HG03039 (cell line): ENCODE data around the gene DUSP28.

Experiments used
- ATAC-seq: cut with Tn5 transposase; IDR thresholded peaks from one replicate; pipeline ENCODE4 v1.9.1; 2021; ENCODE audit warnings: mild to moderate bottlenecking, moderate library complexity; ENCODE audit not compliant: unreplicated experiment

Gene DUSP28

DNA sequence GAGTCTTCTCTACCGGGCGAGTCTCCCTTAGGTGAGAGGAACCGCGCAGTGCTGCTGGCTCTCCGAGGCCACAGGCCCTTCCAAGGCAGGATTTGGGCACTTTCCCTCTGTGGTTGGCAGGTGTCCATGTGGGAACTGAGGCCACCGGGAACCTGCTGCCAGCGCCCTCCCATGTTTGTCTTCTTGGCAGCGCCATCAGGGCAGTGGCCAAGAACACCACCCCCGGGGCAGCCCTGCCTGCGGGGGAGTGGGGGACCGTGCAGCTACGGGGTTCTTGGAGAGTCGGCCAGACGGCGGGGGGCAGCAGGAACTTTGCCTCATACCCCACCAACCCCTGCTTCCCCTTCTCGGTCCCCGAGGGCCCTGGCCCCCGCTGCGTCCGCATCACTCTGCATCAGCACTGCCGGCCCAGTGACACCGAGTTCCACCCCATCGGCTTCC, 36.4 kb downstream of the DUSP28 start:
- no peak for ATAC-seq

DNA sequence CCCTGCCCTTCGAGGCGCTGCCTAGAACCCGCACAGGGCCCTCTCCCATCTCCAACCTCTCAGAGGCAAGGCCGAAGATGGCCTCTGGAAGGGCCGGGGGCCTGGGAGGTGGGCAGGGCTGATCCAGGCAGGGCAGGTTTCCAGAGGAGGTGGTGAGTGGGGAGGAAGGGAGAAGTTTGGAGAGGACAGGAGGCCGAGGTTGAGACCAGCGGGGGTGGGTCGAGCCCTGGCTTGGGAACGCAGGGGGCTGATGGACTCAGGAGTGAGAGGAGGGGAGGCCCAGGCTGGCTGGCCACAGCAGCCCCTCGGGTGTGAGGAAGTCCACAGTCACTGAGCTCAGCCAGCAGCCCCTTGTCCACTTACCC, 36.9 kb downstream of the DUSP28 start:
- ATAC-seq = no peak

DNA sequence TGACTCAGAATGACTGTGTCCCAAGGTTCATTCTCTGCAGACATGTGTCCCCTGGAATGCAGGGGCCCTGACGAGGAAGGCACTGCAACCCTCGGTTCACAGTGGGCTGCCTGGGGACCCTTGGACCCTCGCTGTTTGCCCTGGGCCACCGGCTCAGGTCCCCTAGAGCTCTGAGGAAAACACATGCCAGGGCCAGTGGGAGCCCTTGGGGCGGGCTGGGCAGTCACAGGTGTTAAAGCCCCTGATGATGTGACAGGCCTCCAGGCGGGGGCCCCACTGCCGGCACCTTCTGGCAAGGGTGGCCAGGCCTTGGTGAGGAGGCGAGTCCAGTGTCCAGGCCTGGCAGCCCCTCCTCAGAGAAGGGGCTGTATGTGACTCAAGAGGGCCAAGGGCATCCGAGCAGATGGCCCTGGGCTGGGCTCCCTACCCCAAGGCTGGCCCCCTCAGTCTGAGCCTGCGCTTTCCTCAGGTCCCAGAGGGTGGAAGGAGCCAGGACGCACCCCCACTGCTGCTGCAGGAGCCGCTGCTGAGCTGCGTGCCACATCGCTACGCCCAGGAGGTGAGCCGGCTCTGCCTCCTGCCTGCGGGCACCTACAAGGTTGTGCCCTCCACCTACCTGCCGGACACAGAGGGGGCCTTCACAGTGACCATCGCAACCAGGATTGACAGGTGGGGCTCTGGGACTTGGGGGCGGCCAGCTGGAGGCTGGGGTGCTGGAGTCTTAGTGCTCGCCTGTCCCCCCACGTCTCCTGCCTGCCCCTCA, 37.4 kb downstream of the DUSP28 start:
- no peak for ATAC-seq

DNA sequence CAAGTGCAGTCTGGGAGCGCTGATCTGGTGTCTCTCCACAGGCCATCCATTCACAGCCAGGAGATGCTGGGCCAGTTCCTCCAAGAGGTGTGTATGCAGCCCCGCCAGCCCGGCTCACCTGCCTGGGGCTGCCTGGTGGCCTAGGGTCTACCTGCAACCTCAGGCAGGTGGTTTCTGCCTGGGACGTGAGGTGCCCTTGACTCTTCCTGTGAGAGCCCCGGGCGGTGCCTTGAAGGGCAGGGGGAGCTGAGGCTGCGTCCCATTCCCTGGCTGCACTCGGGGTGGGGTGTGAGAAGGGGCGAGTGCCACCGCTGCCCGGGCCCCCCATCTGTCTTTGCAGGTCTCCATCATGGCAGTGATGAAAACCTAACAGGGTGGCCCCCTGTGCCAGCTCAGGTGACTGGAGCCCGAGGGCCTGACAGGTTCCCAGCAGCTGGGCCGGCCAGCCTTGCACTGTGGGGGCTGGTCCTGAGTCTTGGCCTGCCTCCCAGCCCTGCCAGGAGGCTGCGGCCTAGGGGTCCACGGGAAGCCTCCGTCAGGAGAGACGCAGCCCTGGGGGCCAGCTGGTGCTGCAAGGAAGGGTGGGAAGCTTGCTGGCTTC, 38.3 kb downstream of the DUSP28 start:
- no peak for ATAC-seq

DNA sequence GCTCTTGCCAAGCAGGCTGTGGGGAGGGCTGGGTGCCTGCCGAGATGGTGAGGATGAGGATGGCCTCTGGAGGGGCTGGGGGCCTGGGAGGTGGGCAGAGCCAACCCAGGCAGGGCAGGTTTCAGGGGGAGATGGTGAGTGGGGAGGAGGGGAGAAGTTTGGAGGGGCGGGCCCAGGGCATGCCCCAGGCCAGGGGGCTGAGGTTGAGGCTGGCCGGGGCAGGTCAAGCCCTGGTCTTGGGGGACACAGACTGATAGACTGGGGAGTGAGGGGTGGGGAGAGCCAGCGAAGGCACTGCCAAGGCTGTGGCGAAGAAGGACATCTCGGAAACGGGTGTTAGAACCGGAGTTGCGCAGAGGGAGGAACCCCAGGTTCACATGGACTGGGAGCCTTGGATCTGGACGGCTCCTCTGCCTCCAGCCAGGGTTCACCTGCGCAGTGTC, 39.0 kb downstream of the DUSP28 start:
- no peak for ATAC-seq

DNA sequence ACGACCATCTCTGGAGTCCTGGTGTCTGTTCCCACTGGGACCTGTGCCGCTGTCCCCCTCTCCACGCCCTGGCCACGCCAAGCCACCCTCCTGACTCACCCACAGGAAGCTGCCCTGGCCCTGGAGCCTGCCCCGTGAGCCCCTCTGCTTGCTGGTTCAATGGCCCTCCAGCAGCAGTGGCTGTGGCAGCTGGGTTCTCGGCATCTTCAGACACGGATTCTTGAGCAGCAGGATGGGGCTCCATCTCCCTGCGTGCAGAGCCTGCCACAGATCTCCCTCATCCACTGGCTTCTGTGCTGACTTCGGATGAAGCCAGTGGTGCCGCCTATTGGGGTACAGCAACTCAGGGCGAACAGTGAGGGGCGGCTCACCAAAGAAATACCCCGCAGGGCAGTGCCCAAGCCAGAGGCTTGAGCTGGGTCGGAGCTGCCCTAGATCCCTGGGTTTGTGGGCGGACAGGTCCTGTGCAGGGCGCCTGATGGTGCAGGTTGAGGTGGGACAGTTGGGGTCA, 40.3 kb downstream of the DUSP28 start:
- ATAC-seq = no peak

DNA sequence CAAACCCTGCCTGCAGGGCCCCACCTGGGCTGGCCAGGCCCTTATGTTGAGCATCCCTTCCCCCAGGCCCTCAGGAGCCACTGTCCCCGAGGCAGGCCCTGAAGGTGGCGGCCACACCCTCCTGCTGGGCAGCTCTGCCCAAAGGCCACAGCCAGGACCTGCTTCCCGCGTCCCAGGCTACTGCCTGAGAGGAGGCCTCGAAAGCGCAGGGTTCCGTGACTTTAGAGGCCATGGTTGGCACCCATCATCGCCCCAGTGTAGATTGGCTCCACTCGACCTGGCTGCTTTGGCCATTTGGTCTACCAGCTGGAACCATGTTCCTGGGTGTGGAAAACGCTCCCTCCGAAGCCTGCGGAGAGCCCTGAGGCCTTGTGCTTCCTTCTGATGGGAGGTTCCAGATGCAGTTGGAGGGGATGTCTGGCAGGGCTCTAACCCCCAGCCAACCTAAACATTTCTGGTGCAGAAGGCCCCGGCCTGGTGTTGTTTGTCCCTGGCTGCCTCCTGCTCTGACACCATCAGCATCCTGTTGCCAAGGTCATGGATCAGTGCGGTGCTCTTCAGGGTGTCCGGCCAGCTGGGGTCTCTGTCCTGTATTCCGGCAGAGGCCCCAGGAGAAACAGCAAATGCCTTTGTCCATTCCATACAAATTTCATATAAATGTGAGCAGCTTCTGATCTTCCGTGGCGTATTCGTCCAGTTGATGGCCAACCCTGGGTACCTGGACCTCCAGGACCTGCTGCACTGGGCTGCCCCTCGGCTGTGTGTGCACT, 41.1 kb downstream of the DUSP28 start:
- no peak for ATAC-seq

DNA sequence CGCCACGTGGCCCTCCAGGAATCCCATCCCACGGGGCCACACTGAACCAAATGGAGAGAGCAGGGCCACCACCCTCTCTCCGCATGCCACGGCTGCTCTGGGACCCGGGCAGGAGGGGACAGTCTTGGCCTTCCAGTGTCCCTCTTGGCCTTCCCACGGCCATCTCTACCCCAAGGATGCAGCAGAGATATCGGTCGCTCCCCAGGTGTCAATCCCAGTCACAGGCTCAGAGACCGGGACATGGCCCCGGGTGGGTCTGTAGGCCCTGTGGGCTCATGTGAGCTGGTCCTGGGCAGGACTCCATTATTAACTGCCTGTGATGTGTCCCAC, 41.6 kb downstream of the DUSP28 start:
- no peak for ATAC-seq

DNA sequence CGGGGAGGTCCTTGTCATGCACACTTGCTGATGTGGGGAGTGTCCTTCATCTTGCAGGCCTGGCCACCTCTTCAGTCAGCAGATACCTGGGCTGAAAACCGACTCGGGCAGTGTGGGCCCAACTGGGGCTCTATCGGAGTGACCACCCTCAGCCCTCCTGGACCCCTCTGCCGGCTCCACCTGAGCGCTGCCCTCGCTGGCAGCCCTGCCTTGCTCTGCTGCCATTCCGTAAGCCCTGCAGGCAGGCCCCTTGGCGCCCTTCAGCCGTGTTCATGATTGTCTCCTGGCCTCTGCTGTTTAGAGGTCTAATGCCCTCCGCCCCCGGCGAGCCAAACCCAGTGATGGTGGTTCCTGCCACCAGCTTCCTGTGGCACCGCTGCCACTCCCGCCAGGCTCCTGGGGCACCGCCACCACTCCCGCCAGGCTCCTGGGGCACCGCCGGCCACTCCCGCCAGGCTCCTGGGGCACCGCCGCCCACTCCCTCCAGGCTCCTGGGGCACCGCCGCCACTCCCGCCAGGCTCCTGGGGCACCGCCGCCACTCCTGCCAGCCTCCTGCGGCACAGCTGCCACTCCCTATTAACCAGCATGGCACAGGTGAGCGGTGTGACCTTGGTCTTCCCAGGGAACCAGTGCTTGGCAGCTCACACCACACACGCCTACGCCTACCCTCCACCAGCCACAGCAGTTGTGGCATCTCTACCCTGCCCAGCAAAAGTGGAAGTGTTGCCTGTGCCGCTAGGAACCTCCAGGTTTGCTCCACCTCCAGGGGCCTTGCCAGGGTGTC, 42.3 kb downstream of the DUSP28 start:
- ATAC-seq = no peak

DNA sequence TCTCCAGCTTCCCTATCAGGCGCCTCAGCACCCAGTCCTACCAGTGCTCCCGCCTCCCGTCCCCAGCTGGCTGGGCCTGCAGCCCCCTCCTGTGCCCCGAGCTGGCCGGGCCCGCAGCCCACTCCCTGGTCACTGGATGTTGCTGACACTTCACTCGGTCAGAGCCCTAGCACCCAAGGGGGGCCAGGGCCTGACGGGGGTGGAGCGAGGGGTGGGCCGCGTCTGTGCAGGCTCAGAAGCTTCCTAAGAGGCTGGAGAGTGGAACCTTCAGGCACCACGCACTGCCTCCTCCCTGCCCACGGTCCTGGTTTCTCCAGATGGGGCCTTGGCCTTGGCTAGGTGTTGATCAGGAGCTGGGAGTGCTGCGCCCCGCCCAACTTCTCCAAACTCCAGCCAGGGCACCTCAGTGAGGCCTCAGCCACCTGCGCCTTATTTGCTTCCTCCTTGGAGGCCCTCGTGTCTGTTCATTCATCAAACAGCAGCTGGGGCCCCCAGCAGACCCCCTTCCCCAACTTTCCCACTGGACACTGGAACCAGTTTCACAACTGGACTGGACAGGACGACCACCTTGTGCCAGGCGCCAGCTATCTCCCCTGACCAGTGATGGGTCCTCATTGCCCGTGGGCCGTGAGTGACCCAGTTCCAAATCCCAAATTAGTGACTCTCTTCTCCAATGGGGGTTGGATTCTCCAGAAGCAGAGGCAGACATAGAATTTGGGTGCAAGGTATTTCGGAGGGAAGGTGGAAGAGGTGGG, 43.1 kb downstream of the DUSP28 start:
- no peak for ATAC-seq

DNA sequence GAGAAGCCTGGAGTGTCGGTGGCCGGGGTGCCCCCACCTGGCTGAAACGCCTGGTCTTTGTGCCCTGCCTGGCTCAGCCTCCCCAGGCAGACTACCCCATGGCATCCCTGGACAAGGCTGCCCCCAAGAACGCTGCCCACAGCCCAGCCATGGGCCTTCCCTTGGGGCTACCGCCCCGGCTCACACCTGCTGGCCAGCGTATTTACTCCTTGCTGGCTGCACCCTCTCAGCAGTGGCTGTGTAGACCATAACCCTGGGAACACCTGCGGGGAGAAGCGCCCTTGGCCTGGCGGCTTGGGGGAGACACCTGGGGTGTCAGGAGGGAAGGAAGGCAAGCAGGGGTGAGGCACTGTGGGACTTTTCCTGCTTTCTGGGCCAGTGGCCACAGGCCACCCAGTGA, 43.7 kb downstream of the DUSP28 start:
- ATAC-seq = no peak

DNA sequence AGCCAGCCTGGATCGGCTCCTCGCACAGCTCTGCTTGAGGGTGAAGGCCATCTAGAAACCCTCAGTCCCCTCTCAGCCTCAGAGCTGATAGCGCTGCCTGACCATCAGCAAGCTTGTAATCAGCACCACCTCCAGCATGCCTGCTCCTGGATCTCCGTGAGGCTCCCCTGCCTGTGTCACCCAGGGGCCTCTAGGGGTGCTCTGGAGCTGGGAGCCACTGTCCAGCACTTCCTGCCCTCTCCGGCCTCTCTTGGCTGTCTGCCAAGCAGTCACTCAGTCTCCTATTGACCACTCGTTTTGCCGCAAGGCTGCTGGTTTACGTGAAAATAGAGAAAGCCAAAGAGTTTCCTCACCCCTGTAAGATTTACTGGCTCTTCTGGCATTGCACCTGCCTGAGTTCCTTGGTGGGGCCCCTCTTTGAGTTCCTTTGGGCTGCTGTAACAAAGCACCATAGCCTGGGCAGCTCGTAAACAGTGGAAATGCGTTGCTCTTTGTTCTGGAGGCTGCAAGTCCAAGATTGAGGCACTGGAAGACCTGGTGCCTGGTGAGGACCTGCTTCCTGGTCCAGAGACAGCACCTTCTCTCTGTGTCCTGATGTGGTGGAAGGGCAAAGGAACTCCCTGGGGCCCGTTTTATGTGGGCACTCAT, 44.3 kb downstream of the DUSP28 start:
- ATAC-seq = no peak

DNA sequence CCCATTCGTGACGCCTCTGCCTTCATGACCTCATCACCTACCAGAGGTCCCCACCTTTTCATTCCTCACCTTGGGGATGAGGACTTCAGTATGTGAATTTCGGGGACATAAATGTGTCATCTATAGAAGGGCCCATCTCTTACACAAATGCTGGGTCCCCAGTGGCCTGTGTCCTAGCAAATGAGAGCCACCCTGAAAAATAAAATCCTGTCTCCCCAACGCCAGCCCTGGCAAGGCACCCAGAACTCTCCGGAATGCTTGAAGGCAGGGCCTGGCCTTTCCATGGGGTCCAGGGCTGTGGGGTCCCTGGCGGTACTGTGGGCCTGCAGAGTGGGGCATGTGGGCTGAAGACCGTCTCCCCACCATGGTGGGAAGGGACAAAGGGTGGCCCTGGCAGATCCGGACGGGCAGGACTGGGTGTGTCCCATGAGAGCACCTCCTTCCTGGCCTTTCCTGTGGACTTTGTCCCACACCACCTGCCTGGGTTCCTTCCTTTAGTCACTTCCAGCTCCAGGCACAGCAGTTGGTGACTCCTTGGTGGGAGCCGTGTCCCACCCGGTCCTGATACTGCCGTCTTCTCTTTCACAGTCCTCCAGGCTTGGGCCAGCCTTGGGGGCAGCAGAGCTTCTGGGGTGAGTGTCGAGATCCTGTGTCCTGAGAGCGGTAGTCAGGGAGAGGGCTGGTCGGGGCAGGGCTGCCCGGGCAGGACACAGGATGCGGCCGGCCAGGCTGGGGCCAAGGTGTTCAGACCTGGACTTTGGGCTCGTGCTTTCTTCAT, 45.0 kb downstream of the DUSP28 start:
- no peak for ATAC-seq

DNA sequence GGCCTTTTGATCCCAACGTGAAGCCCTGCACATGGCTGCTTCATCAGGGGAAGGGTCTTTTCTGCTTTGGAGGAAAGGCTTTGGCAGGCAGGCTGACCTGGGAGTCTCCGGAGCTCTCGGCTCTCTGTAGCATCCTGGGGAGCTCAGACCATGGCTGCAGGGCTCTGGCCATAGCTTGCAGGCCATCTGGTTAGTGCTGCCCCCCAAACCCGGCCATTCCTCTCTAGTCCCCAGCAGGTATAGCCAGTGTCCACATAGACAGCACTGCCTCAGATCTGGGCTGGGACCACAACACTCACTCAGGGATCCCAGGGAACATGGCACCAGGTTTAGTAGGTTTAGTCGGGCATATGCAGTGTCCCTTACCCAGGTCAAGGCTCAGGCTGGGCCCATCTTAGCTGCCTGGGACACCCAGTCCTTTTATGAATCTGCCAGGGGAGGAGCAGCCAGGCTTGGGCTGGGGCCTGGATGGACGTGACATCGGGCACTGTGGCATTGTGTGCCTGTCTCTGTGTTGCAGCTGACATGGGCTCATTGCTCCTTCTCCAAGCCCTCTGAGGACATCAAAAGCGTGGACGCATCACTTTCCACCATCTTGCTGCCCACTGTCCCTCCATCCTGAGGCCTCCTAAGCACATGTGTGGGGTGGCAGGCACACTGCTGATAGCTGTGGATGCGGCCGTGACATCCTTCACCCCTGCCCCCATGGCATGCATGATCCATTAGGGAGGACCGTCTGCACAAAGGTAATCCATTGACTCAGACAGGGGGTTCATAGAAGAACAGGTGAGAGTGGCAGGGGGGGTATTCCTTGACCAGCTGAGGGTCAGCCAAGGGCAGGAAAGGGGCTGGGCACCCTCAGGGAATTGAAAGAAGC, 45.9 kb downstream of the DUSP28 start:
- no peak for ATAC-seq

DNA sequence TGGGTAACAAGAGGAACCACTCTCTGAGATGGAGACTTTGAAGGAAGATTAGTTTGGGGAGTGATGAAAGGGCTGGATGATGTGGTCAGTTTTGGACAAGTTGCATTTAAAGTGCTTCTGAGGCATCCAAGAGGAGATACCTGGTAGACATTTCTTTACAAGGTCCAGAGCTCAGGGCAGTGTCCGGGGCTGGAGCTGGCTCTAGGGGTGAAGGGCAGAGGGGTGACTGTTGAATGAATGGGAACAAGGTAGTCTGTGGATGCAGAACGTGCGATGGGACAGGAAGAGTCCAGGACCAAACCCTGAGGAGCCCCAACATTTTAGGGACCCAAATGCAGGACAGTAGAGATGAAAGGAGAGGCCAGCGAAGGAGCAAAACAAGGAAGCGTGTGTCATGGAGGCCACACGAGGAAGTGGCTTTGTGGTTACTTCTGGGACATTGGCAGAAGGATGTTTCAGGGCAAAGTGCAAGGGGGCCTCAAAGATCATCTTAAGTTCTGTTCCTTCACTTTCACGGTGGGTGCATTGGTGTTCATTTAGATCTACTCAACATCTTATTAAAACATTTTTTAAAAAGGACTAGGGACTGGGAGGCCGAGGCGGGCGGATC, 51.5 kb downstream of the DUSP28 start:
- no peak for ATAC-seq
